Loucy (cell line): ENCODE results near the gene SECTM1.

ENCODE experiments used
- CTCF ChIP-seq: fragments of 200-600 bp; sonication (generic); conservative IDR thresholded peaks from 2 replicates; pipeline ENCODE4 v1.5.1; 2014; ENCODE audit warnings: mild to moderate bottlenecking, antibody characterized with exemption, low read length
- EZH2phosphoT487 ChIP-seq: fragments of 200-600 bp; IDR thresholded peaks from 2 replicates; pipeline ENCODE4 v1.6.1; 2018; ENCODE audit warnings: antibody characterized with exemption, mild to moderate bottlenecking, moderate library complexity, borderline replicate concordance

- TF ChIP-seq CTCF: no peak
- no peak for TF ChIP-seq EZH2phosphoT487
Measured at GRCh38 chr17:82371333-82372248, 38.0 kb upstream of the SECTM1 start, which contains the start of gene UTS2R.
